Esophagus muscularis mucosa (tissue), 4 donors: ENCODE data around the gene DTWD1.
"Not testable (repeated sequence)": the region's sequence is repeated elsewhere in the genome, so short reads cannot be mapped to it uniquely, and the experiment has no call there.

Experiments used
- EP300 ChIP-seq: sonication (generic); formaldehyde crosslinking; IDR thresholded peaks from one replicate; pipeline ENCODE4 v1.6.1; 2017; ENCODE audit warnings: antibody characterized with exemption
- POLR2A ChIP-seq: fragments of 450-650 bp; IDR thresholded peaks from one replicate; pipeline ENCODE4 v1.6.1; 2017; ENCODE audit warnings: antibody characterized with exemption, moderate library complexity, mild to moderate bottlenecking, low read depth
- POLR2AphosphoS5 ChIP-seq, 2 donors: sonication (generic); formaldehyde crosslinking; IDR thresholded peaks; one replicate each; pipeline ENCODE4 v1.6.1; 2017; ENCODE audit warnings: antibody characterized with exemption in 2 of 2
- TF ChIP-seq, protein P1 (sequence below), 3 experiments: fragments of 200-600 bp in 2 of 3; fragments of 450-650 bp in 1 of 3; sonication (generic) in 2 of 3; IDR thresholded peaks; one replicate each; pipeline ENCODE4 v1.5.1; 2017 to 2019; ENCODE audit warnings: antibody characterized with exemption in 3 of 3, mild to moderate bottlenecking in 2 of 3, moderate library complexity in 1 of 3

DNA sequence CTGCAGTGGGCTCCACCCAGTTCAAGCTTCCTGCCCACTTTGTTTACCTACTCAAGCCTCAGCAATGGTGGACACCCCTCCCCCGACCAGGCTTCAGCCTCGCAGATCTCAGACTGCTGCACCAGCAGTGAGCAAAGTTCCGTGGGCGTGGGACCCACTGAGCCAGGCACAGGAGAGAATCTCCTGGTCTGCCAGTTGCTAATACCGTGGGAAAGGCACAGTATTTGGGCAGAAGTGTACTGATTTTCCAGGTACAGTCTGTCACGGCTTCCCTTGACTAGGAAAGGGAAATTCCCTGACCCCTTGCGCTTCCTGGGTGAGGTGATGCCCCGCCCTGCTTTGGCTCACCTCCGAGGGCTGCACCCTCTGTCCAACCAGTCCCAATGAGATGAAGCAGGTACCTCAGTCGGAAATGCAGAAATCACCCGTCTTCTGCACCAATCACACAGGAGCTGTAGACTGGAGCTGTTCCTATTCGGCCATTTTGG, 28.0 kb upstream of the DTWD1 start:
- not testable (repeated sequence) for TF ChIP-seq POLR2AphosphoS5 (IDR thresholded peaks at IDR 0.05); POLR2A; EP300
- TF ChIP-seq, protein P1, sequence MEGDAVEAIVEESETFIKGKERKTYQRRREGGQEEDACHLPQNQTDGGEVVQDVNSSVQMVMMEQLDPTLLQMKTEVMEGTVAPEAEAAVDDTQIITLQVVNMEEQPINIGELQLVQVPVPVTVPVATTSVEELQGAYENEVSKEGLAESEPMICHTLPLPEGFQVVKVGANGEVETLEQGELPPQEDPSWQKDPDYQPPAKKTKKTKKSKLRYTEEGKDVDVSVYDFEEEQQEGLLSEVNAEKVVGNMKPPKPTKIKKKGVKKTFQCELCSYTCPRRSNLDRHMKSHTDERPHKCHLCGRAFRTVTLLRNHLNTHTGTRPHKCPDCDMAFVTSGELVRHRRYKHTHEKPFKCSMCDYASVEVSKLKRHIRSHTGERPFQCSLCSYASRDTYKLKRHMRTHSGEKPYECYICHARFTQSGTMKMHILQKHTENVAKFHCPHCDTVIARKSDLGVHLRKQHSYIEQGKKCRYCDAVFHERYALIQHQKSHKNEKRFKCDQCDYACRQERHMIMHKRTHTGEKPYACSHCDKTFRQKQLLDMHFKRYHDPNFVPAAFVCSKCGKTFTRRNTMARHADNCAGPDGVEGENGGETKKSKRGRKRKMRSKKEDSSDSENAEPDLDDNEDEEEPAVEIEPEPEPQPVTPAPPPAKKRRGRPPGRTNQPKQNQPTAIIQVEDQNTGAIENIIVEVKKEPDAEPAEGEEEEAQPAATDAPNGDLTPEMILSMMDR (IDR thresholded peaks at IDR 0.05), result not testable (repeated sequence)
